ENCODE results near the gene HSPE1.
"Not testable (repeated sequence)": the region's sequence is repeated elsewhere in the genome, so short reads cannot be mapped to it uniquely, and the experiment has no call there.

Gene HSPE1

GRCh38 chr2:197464175-197464574 lies 36.0 kb upstream of the HSPE1 start:
- H3K36me3 ChIP-seq (ENCODE audit: insufficient read depth, low read length) = peaks cover 54% of the 10 kb centered on the region
- 95% methylated on average over 1 of the region's 1 CpG for WGBS
- no peak overlapping the region for H3K4me3 ChIP-seq (ENCODE audit: low read length)
- no peak overlapping the region for H3K27ac ChIP-seq (ENCODE audit: low read depth, low read length)
- H3K9me3 ChIP-seq (ENCODE audit: insufficient read depth, low read depth, low read length) = no peaks in the 10 kb centered on the region
- H3K9ac ChIP-seq (ENCODE audit: low read depth, low read length) = no peak overlapping the region
- H3K27me3 ChIP-seq (ENCODE audit: insufficient read depth, low read length) = no peaks in the 10 kb centered on the region
- H3K4me1 ChIP-seq (ENCODE audit: insufficient read depth, low read length) = no peaks in the 10 kb centered on the region

- H3K9ac ChIP-seq (ENCODE audit: low read depth, low read length) = no peak overlapping the region
- WGBS = 93% methylated on average over 4 of the region's 5 CpGs
Measured at GRCh38 chr2:197472166-197472565, 28.0 kb upstream of the HSPE1 start.

GRCh38 chr2:197477797-197478196 lies 22.4 kb upstream of the HSPE1 start:
- Histone ChIP-seq H3K27ac (ENCODE audit: low read depth, low read length) (no peak overlapping the region), H3K9me3 (ENCODE audit: insufficient read depth, low read depth, low read length) (no peaks in the 10 kb centered on the region), H3K4me3 (ENCODE audit: low read length) (no peak overlapping the region), H3K4me1 (ENCODE audit: insufficient read depth, low read length) (no peaks in the 10 kb centered on the region), H3K9ac (ENCODE audit: low read depth, low read length) (no peak overlapping the region), H3K27me3 (ENCODE audit: insufficient read depth, low read length) (no peaks in the 10 kb centered on the region), H3K36me3 (ENCODE audit: insufficient read depth, low read length) (peaks cover 46% of the 10 kb centered on the region)
- 97% methylated on average over 3 of the region's 3 CpGs for WGBS

More at GRCh38 chr2:197472166-197472565, 28.0 kb upstream of the HSPE1 start:
- Histone ChIP-seq H3K27ac (ENCODE audit: low read depth, low read length) (no peak overlapping the region), H3K27me3 (ENCODE audit: insufficient read depth, low read length) (no peaks in the 10 kb centered on the region), H3K36me3 (ENCODE audit: insufficient read depth, low read length) (peaks cover 72% of the 10 kb centered on the region), H3K9me3 (ENCODE audit: insufficient read depth, low read depth, low read length) (no peaks in the 10 kb centered on the region), H3K4me1 (ENCODE audit: insufficient read depth, low read length) (no peaks in the 10 kb centered on the region), H3K4me3 (ENCODE audit: low read length) (no peak overlapping the region)

DNA sequence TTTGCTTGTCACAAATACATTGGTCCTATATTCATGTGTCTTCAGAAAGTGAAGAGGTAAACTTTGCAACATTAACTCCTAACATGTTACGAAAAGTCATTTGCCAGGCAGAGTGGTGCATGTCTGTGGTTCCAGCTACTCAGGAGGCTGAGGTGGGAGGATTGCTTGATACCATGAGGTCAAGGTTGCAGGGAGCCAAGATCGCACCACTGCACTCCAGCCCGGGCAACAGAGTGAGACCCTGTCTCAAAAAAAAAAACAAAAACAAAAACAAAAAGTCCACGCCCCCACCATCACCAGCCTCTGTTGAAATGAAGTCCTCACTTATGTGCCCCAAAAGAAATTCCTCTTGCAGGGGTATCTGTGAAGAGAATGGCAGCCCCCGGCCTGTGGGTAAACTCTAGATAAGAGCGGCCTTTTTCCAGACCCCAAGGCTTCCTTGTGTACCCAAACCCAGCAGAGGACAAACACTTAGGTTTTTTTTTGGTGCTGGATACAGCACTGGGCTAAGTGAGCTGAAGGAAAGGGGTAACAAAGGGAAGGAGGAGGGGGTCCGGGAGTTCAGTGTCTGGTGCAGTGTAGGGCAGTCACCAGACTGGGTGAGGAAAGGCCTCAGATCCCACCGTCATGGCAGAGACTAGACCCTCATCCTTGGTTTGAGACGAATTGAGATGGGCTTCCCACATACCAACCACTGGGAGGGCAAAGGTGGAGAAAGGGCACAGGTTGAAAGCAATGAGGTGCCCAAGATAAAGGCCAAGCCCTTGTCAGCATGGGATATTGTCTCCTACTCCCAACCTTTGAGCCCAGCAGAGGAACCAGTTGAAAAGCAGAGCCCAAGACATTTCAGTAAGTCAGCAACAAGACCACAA lies 19.8 kb upstream of the HSPE1 start:
- Histone ChIP-seq H3K4me3 (ENCODE audit: low read length) (no peak overlapping the region), H3K9me3 (ENCODE audit: insufficient read depth, low read depth, low read length) (peaks cover 12% of the 10 kb centered on the region; the same call in 1 of the 2 replicates), H3K27me3 (ENCODE audit: insufficient read depth, low read length) (no peaks in the 10 kb centered on the region), H3K9ac (ENCODE audit: low read depth, low read length) (no peak overlapping the region), H3K27ac (ENCODE audit: low read depth, low read length) (no peak overlapping the region), H3K36me3 (ENCODE audit: insufficient read depth, low read length) (peaks cover 28% of the 10 kb centered on the region), H3K4me1 (ENCODE audit: insufficient read depth, low read length) (no peaks in the 10 kb centered on the region)
- 95% methylated on average over 9 of the region's 9 CpGs for WGBS

DNA sequence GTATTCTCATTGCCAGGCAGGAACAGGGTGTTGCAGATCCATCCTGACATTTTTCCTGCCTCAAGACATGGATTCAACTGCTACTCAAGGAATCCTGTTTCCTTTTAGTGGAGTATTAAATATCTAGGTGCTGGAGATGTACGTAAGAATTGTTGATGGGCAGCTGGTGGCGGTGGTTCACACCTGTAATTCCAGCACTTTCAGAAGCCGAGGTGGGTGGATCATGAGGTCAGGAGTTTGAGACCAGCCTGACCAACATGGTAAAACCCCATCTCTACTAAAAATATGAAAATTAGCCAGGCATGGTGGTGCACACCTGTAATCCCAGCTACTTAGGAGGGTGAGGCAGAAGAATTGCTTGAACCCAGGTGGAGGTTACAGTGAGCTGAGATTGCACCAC lies 15.9 kb upstream of the HSPE1 start:
- WGBS = 98% methylated on average over 3 of the region's 3 CpGs
- Histone ChIP-seq H3K9me3 (ENCODE audit: insufficient read depth, low read depth, low read length) (peaks cover 12% of the 10 kb centered on the region; the same call in 1 of the 2 replicates), H3K36me3 (ENCODE audit: insufficient read depth, low read length) (peaks cover 42% of the 10 kb centered on the region)
- not testable (repeated sequence) for H3K9ac ChIP-seq (ENCODE audit: low read depth, low read length); H3K4me3 ChIP-seq (ENCODE audit: low read length); H3K27me3 ChIP-seq (ENCODE audit: insufficient read depth, low read length); H3K4me1 ChIP-seq (ENCODE audit: insufficient read depth, low read length); H3K27ac ChIP-seq (ENCODE audit: low read depth, low read length)

DNA sequence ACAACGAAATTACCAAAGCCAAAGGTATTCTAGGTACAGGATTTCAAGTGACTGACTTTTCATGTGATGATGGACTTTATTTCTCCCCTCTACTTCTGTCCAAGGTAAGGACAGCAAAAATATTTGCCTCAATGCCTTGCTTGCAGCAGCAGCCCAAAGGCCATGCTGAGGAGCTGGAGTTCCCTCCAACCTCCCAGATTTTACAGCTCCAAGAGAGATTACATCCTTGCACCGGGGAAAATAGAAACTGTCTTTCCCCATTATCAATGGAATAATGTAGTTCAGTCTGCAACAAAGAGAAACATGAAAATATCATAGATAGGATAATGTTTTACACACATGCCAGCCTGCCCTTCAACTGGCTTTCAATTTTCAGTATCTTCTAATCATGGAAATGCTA lies 14.0 kb upstream of the HSPE1 start:
- no peak overlapping the region for H3K27ac ChIP-seq (ENCODE audit: low read depth, low read length)
- H3K4me1 ChIP-seq (ENCODE audit: insufficient read depth, low read length) = no peaks in the 10 kb centered on the region
- peaks cover 61% of the 10 kb centered on the region for H3K36me3 ChIP-seq (ENCODE audit: insufficient read depth, low read length)
- no peak overlapping the region for H3K9ac ChIP-seq (ENCODE audit: low read depth, low read length)
- no peaks in the 10 kb centered on the region for H3K27me3 ChIP-seq (ENCODE audit: insufficient read depth, low read length)
- no peak overlapping the region for H3K4me3 ChIP-seq (ENCODE audit: low read length)
- WGBS = 100% methylated on average over 1 of the region's 2 CpGs
- peaks cover 12% of the 10 kb centered on the region; the same call in 1 of the 2 replicates for H3K9me3 ChIP-seq (ENCODE audit: insufficient read depth, low read depth, low read length)

GRCh38 chr2:197487385-197487784 lies 12.8 kb upstream of the HSPE1 start:
- Histone ChIP-seq H3K9ac (ENCODE audit: low read depth, low read length) (no peak overlapping the region), H3K27ac (ENCODE audit: low read depth, low read length) (no peak overlapping the region), H3K36me3 (ENCODE audit: insufficient read depth, low read length) (peaks cover 73% of the 10 kb centered on the region), H3K4me1 (ENCODE audit: insufficient read depth, low read length) (no peaks in the 10 kb centered on the region), H3K4me3 (ENCODE audit: low read length) (no peak overlapping the region), H3K27me3 (ENCODE audit: insufficient read depth, low read length) (no peaks in the 10 kb centered on the region), H3K9me3 (ENCODE audit: insufficient read depth, low read depth, low read length) (peaks cover 12% of the 10 kb centered on the region; the same call in 1 of the 2 replicates)
- 99% methylated on average over 4 of the region's 4 CpGs for WGBS

- Histone ChIP-seq H3K27me3 (ENCODE audit: insufficient read depth, low read length) (no peaks in the 10 kb centered on the region), H3K36me3 (ENCODE audit: insufficient read depth, low read length) (peaks cover 81% of the 10 kb centered on the region), H3K9ac (ENCODE audit: low read depth, low read length) (no peak overlapping the region; the same call in 1 of the 2 replicates), H3K4me3 (ENCODE audit: low read length) (peak overlapping the region; percentile 76; the same call in 1 of the 2 replicates), H3K4me1 (ENCODE audit: insufficient read depth, low read length) (peaks cover 22% of the 10 kb centered on the region), H3K9me3 (ENCODE audit: insufficient read depth, low read depth, low read length) (no peaks in the 10 kb centered on the region), H3K27ac (ENCODE audit: low read depth, low read length) (no peak overlapping the region)
- WGBS = 100% methylated on average over 2 of the region's 2 CpGs
Measured at GRCh38 chr2:197495433-197496134, 4.6 kb upstream of the HSPE1 start.

DNA sequence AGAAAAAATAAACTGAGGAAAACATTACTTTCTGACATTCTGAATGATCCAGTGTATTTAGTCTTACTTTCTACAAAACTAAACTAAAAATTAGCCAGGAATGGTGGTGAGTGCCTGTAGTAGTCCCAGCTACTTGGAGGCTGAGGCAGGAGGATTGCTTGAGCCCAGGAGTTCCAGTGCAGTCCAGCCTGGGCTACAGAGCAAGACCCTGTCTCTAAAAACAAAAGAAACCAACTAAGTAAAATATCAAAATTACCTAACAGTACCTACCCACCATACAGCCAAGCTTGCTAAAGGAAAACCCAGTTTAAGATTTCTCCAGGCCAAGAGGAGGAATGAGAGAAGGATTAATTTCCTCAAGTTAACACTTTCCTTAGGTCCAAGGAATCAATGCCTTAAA lies 3.5 kb upstream of the HSPE1 start:
- Histone ChIP-seq H3K4me3 (ENCODE audit: low read length) (peak overlapping the region; percentile 76), H3K27ac (ENCODE audit: low read depth, low read length) (no peak overlapping the region), H3K27me3 (ENCODE audit: insufficient read depth, low read length) (no peaks in the 10 kb centered on the region), H3K36me3 (ENCODE audit: insufficient read depth, low read length) (peaks cover 72% of the 10 kb centered on the region), H3K4me1 (ENCODE audit: insufficient read depth, low read length) (peaks cover 23% of the 10 kb centered on the region), H3K9me3 (ENCODE audit: insufficient read depth, low read depth, low read length) (no peaks in the 10 kb centered on the region), H3K9ac (ENCODE audit: low read depth, low read length) (peak overlapping the region; percentile 96)

DNA sequence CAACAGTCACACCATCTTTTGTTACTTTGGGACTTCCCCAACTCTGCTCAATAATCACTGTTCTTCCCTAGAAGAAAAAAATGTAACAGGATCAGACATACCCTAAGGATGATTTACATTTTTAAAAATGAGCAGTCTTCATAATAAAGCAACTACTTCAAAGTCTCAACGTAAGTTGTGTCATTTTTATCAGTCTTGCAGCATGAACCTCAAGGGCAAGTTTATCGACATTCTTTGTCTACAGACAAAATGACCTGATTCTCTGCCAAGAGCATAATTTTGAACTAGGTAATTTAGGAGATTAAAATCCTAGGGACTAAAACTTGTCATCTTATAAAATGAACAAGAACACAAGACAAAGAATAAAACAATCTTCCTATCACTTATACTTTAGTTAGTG lies 2.9 kb upstream of the HSPE1 start:
- peaks cover 27% of the 10 kb centered on the region for H3K4me1 ChIP-seq (ENCODE audit: insufficient read depth, low read length)
- WGBS = 72% methylated on average over 2 of the region's 2 CpGs
- H3K9me3 ChIP-seq (ENCODE audit: insufficient read depth, low read depth, low read length) = no peaks in the 10 kb centered on the region
- H3K4me3 ChIP-seq (ENCODE audit: low read length) = peak overlapping the region; percentile 76
- H3K36me3 ChIP-seq (ENCODE audit: insufficient read depth, low read length) = peaks cover 72% of the 10 kb centered on the region
- peak overlapping the region; percentile 96; the same call in 1 of the 2 replicates for H3K9ac ChIP-seq (ENCODE audit: low read depth, low read length)
- H3K27me3 ChIP-seq (ENCODE audit: insufficient read depth, low read length) = no peaks in the 10 kb centered on the region
- H3K27ac ChIP-seq (ENCODE audit: low read depth, low read length) = no peak overlapping the region

DNA sequence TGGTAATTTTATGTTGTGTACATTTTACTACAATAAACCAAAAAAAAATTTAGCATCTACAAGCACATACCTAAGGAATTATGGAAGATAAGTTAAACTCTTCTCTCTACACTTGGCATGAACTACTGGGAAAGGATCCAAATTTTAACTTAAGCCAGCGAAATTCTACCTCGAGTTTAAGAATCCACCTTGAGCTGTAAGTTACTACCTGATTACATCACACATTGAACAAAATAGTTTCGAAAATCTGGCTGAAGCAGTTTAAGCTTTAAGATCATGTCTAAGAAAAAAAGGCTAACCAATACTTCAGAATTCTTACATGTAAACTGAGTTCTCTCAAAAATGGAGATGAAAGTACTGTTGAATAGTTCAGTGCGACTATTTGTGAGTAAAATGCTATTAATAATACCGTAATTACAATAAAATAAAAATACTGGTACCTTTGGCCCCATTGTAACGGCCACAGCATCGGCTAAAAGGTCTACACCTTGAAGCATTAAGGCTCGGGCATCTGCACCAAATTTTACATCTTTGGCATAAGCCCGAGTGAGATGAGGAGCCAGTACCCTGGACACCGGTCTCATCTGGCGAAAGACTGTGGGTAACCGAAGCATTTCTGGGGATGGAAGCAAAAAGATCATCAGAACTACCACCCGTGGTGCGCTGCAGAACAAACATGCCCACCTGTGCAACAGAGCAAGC lies 1.8 kb upstream of the HSPE1 start:
- Histone ChIP-seq H3K27ac (ENCODE audit: low read depth, low read length) (no peak overlapping the region), H3K9ac (ENCODE audit: low read depth, low read length) (peak overlapping the region; percentile 96)
- WGBS = 7% methylated on average over 12 of the region's 14 CpGs

More for the DNA sequence above, 1.8 kb upstream of the HSPE1 start:
- peak overlapping the region; percentile 76 for H3K4me3 ChIP-seq (ENCODE audit: low read length)
- peaks cover 31% of the 10 kb centered on the region for H3K4me1 ChIP-seq (ENCODE audit: insufficient read depth, low read length)
- H3K36me3 ChIP-seq (ENCODE audit: insufficient read depth, low read length) = peaks cover 72% of the 10 kb centered on the region
- no peaks in the 10 kb centered on the region for H3K27me3 ChIP-seq (ENCODE audit: insufficient read depth, low read length)
- no peaks in the 10 kb centered on the region for H3K9me3 ChIP-seq (ENCODE audit: insufficient read depth, low read depth, low read length)

Measured in HUES64 (cell line).